Smooth muscle cell (in vitro differentiated cells): Measurements from ENCODE around the gene OSBPL1A. TPM values are rescaled to one million over a fixed set of nuclear protein-coding genes. Genes with fewer than 3 reads are reported as not detected.

Source experiments
- DNase-seq: peaks from one replicate; lab custom pipeline; 2025; ENCODE audit not compliant: unreplicated experiment; lab: John Stamatoyannopoulos, UW
- H2AFZ ChIP-seq: fragments of 200-600 bp; sonication (generic); 2 replicates; pipeline ENCODE4 v1.6.0; 2016; ENCODE audit warnings: antibody characterized with exemption, low read depth, mild to moderate bottlenecking
- H3F3A ChIP-seq: fragments of 200-600 bp; sonication (generic); 2 replicates; pipeline ENCODE4 v1.6.0; 2017; ENCODE audit warnings: antibody characterized with exemption, low read depth
- H3K27ac ChIP-seq: fragments of 200-600 bp; sonication (generic); 2 replicates; pipeline ENCODE4 v1.5.1; 2016; ENCODE audit warnings: low read depth, mild to moderate bottlenecking
- H3K27me3 ChIP-seq: fragments of 200-600 bp; sonication (generic); 2 replicates; pipeline ENCODE4 v1.6.1; 2016; ENCODE audit warnings: low read depth, mild to moderate bottlenecking
- H3K36me3 ChIP-seq: fragments of 200-600 bp; sonication (generic); 2 replicates; pipeline ENCODE4 v1.5.1; 2016; ENCODE audit warnings: low read depth
- H3K4me1 ChIP-seq: fragments of 200-600 bp; sonication (generic); 2 replicates; pipeline ENCODE4 v1.5.1; 2016; ENCODE audit warnings: low read depth
- H3K4me2 ChIP-seq: fragments of 200-600 bp; sonication (generic); 2 replicates; pipeline ENCODE4 v1.6.0; 2016; ENCODE audit warnings: mild to moderate bottlenecking
- H3K4me3 ChIP-seq: fragments of 200-600 bp; sonication (generic); 2 replicates; pipeline ENCODE4 v1.5.1; 2016; ENCODE audit warnings: mild to moderate bottlenecking
- H3K79me2 ChIP-seq: fragments of 200-600 bp; sonication (generic); 2 replicates; pipeline ENCODE4 v1.6.0; 2016; ENCODE audit warnings: low read depth, mild to moderate bottlenecking
- H3K9ac ChIP-seq: fragments of 200-600 bp; sonication (generic); 2 replicates; pipeline ENCODE4 v1.6.0; 2016; ENCODE audit warnings: low read depth
- H3K9me3 ChIP-seq: fragments of 200-600 bp; sonication (generic); replicated peaks from 2 replicates; pipeline ENCODE4 v1.5.1; 2016; ENCODE audit warnings: low read depth
- H4K20me1 ChIP-seq: fragments of 200-600 bp; sonication (generic); 2 replicates; pipeline ENCODE4 v1.6.0; 2016; ENCODE audit warnings: low read depth
- WGBS: methylation state at CpG from one replicate; pipeline ENCODE4 v1.1.7; 2016; ENCODE audit warnings: low lambda C conversion rate; 5-methylcytosine and 5-hydroxymethylcytosine counted together
- polyA plus RNA-seq: library from polyadenylated mRNA; unstranded; fragments of >200 nt; fragmentation: Nextera tagmentation; extraction: Ambion mirVana; gene quantifications from 2 replicates; pipeline ENCODE4 v1.2.1, GENCODE V29; 2016
- total RNA-seq: library from RNA; depleted of rRNA; stranded (reverse); fragments of >200 nt; gene quantifications from 2 replicates; pipeline ENCODE4 v1.2.3, GENCODE V29; 2014
- TF ChIP-seq, protein P1 (sequence below): fragments of 200-600 bp; sonication (generic); IDR thresholded peaks from 2 replicates; pipeline ENCODE4 v1.5.1; 2017; ENCODE audit warnings: borderline replicate concordance, mild to moderate bottlenecking, antibody characterized with exemption; ENCODE audit not compliant: insufficient read depth, poor library complexity, severe bottlenecking

Gene OSBPL1A
- total and polyA plus RNA-seq, 2 experiments from 2014 or later: 15.3 to 23.4 TPM

DNA sequence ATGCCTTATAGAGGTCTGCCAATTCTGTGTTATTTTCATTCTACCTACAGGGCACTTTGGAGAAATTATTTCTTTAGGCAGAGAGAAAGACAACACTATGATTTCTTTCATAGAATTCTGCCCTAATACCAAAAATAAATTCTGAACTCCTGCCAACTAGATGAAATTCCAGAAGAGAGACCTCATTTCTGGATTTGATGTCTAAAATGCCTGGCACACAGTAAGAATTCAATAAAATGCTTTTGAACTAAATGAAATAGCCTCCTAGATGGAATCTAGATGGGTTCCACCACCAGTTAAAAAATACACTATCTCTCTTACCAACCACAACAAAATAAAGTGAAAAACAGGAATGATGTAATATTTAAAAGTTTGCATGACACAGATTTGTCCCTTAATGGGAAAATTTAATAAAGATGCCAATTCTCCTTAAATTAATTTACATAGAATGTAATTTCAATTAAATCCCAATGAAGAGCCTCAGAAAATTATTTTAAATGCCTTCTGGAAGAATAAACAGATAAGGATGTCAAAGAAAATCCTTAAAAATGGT lies 75.0 kb downstream of the OSBPL1A start:
- no peak overlapping the region for H3K4me2 ChIP-seq
- no peak overlapping the region for H3K9ac ChIP-seq
- H3K9me3 ChIP-seq: no peaks in the 10 kb centered on the region
- no peaks in the 10 kb centered on the region for H3K4me1 ChIP-seq
- H2AFZ ChIP-seq: no peak overlapping the region
- H3K4me3 ChIP-seq: no peak overlapping the region
- H3K27me3 ChIP-seq: no peaks in the 10 kb centered on the region
- H4K20me1 ChIP-seq: no peaks in the 10 kb centered on the region
- no peaks in the 10 kb centered on the region for H3K36me3 ChIP-seq
- H3F3A ChIP-seq: no peaks in the 10 kb centered on the region
- H3K79me2 ChIP-seq: no peaks in the 10 kb centered on the region
- no peak for DNase-seq
- TF ChIP-seq, protein P1, sequence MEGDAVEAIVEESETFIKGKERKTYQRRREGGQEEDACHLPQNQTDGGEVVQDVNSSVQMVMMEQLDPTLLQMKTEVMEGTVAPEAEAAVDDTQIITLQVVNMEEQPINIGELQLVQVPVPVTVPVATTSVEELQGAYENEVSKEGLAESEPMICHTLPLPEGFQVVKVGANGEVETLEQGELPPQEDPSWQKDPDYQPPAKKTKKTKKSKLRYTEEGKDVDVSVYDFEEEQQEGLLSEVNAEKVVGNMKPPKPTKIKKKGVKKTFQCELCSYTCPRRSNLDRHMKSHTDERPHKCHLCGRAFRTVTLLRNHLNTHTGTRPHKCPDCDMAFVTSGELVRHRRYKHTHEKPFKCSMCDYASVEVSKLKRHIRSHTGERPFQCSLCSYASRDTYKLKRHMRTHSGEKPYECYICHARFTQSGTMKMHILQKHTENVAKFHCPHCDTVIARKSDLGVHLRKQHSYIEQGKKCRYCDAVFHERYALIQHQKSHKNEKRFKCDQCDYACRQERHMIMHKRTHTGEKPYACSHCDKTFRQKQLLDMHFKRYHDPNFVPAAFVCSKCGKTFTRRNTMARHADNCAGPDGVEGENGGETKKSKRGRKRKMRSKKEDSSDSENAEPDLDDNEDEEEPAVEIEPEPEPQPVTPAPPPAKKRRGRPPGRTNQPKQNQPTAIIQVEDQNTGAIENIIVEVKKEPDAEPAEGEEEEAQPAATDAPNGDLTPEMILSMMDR: no peak
- H3K27ac ChIP-seq: no peak overlapping the region

DNA sequence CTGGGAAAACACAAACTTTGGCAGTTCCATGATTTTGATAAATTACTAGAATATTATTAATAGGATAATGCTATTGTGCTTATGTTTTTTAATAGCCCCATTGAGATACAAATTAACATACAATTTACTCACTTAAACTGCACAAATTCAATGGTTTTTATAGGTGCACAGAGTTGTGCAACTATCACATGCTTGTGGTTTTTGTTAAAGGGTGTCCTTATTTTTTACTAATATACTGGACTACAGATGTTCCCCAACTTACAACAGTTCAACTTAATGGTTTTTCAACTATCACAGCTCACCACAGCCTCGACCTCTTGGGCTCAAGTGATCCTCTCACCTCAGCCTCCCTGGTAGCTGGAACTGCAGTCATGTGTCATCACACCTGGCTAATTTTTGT lies 76.6 kb downstream of the OSBPL1A start:
- H3K27me3 ChIP-seq: no peaks in the 10 kb centered on the region
- H3K79me2 ChIP-seq: no peaks in the 10 kb centered on the region
- no peaks in the 10 kb centered on the region for H3K9me3 ChIP-seq
- DNase-seq: no peak
- H3K9ac ChIP-seq: no peak overlapping the region
- H2AFZ ChIP-seq: no peak overlapping the region
- TF ChIP-seq, protein P1: no peak
- no peak overlapping the region for H3K4me2 ChIP-seq
- WGBS: 95% methylated on average over 1 of the region's 1 CpG
- H3K27ac ChIP-seq: no peak overlapping the region
- no peaks in the 10 kb centered on the region for H4K20me1 ChIP-seq
- H3K36me3 ChIP-seq: no peaks in the 10 kb centered on the region
- no peaks in the 10 kb centered on the region for H3K4me1 ChIP-seq
- H3K4me3 ChIP-seq: no peak overlapping the region
- no peaks in the 10 kb centered on the region for H3F3A ChIP-seq

DNA sequence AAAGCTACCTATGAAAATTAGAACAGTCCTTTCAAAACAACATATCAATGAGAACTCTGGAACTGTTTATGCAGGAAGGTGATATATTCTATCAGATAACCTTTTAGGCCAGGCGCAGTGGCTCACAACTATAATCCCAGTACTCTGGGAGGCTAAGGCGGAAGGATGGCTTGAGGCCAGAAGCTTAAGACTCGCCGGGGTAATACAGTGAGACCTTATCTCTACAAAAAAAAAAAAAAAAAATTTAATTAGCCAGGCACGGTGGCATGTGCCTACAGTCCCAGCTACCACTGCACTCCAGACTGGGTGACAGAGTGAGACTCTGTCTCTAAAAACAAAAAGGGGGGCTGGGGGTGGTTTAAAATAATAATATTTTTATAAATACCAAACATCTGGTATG lies 77.9 kb downstream of the OSBPL1A start:
- WGBS: 15% methylated on average over 5 of the region's 5 CpGs
- H3K79me2 ChIP-seq: no peaks in the 10 kb centered on the region

DNA sequence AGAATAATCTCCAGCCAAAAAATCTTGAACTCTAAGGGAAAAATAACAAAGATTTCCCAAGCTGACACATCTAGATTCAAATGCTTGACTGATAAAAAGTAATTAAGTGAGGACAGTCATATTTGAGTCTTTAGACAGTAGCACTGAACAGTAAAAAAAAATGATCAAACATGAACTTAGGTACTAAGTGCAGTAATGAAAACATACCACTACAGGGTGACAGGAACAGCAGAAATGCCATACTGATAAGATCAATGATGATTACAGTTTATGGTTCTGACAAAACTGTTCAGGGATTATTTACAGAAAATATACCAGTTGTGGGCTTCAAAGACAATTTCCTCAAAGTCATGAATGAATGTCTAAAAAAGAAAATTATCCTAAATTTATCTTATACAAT lies 80.3 kb downstream of the OSBPL1A start:
- H3K9ac ChIP-seq: no peak overlapping the region

More for the DNA sequence above, 77.9 kb downstream of the OSBPL1A start:
- no peaks in the 10 kb centered on the region for H4K20me1 ChIP-seq
- H3K9ac ChIP-seq: no peak overlapping the region
- no peak overlapping the region for H3K4me2 ChIP-seq
- H3K27ac ChIP-seq: no peak overlapping the region
- no peaks in the 10 kb centered on the region for H3F3A ChIP-seq
- TF ChIP-seq, protein P1: no peak
- H3K36me3 ChIP-seq: no peaks in the 10 kb centered on the region
- DNase-seq: no peak
- no peak overlapping the region for H2AFZ ChIP-seq
- H3K9me3 ChIP-seq: no peaks in the 10 kb centered on the region
- no peaks in the 10 kb centered on the region for H3K4me1 ChIP-seq
- H3K27me3 ChIP-seq: no peaks in the 10 kb centered on the region
- no peak overlapping the region for H3K4me3 ChIP-seq

More for the DNA sequence above, 80.3 kb downstream of the OSBPL1A start:
- no peaks in the 10 kb centered on the region for H3F3A ChIP-seq
- no peaks in the 10 kb centered on the region for H3K27me3 ChIP-seq
- H3K9me3 ChIP-seq: no peaks in the 10 kb centered on the region
- TF ChIP-seq, protein P1: no peak
- no peak overlapping the region for H3K4me2 ChIP-seq
- no peaks in the 10 kb centered on the region for H3K79me2 ChIP-seq
- no peak overlapping the region for H2AFZ ChIP-seq
- no peak overlapping the region for H3K4me3 ChIP-seq
- H4K20me1 ChIP-seq: no peaks in the 10 kb centered on the region
- no peak for DNase-seq
- no peak overlapping the region for H3K27ac ChIP-seq
- H3K36me3 ChIP-seq: no peaks in the 10 kb centered on the region
- H3K4me1 ChIP-seq: no peaks in the 10 kb centered on the region
